ENCODE measurements around the gene RNU1-2. TPM values are rescaled to one million over a fixed set of nuclear protein-coding genes. Genes with fewer than 3 reads are reported as not detected.
"Not testable (repeated sequence)": the region's sequence is repeated elsewhere in the genome, so short reads cannot be mapped to it uniquely, and the experiment has no call there.

RNU1-2 gene
- total and polyA plus RNA-seq, 8 donors: under 0.01 to 9,966 (median under 0.01) TPM; not detected in 3

DNA sequence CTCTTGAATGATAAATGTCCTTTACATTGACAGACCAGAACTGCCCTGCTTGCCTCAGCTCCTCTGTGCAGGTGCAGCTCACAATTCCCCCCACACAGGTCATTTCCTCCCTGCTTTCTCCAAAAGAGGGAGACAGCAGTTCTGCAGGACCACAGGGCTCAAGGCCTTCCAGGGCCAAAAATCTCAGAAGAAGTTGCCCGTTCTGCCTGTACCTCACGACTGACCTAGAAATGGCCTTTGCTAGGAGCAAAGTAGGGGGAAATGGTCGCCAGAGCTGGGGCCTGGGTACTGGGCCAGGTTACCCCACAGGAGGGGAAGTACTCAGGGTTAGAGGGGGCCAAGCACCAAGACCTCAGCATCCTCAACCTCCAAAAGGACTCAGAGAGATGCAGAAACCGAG, 11.1 kb downstream of the RNU1-2 start:
- DNase-seq: no peak
- Histone ChIP-seq H3K27me3 (no peaks in the 10 kb centered on the region), H3K9me3 (peaks cover 0 to 15% (median 5%) of the 10 kb centered on the region in 4 donors), H3K27ac (no peak overlapping the region), H3K4me1 (peaks cover 0 to 22% (median 16%) of the 10 kb centered on the region in 4 donors), H3K36me3 (no peaks in the 10 kb centered on the region), H3K4me3 (no peak overlapping the region)
- TF ChIP-seq EP300 (IDR thresholded peaks at IDR 0.05): no peak
- no peak for TF ChIP-seq POLR2AphosphoS5 (IDR thresholded peaks at IDR 0.05)
- TF ChIP-seq, protein P1, sequence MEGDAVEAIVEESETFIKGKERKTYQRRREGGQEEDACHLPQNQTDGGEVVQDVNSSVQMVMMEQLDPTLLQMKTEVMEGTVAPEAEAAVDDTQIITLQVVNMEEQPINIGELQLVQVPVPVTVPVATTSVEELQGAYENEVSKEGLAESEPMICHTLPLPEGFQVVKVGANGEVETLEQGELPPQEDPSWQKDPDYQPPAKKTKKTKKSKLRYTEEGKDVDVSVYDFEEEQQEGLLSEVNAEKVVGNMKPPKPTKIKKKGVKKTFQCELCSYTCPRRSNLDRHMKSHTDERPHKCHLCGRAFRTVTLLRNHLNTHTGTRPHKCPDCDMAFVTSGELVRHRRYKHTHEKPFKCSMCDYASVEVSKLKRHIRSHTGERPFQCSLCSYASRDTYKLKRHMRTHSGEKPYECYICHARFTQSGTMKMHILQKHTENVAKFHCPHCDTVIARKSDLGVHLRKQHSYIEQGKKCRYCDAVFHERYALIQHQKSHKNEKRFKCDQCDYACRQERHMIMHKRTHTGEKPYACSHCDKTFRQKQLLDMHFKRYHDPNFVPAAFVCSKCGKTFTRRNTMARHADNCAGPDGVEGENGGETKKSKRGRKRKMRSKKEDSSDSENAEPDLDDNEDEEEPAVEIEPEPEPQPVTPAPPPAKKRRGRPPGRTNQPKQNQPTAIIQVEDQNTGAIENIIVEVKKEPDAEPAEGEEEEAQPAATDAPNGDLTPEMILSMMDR (IDR thresholded peaks at IDR 0.05): no peak
- TF ChIP-seq POLR2A (IDR thresholded peaks at IDR 0.05): no peak
- intact Hi-C loops (cut with DNase I; ENCODE audit: low total_unique reads): no loop called here
- 87 to 96% (median 92%) methylated on average over 4 of the region's 4 CpGs for WGBS, 5 donors

DNA sequence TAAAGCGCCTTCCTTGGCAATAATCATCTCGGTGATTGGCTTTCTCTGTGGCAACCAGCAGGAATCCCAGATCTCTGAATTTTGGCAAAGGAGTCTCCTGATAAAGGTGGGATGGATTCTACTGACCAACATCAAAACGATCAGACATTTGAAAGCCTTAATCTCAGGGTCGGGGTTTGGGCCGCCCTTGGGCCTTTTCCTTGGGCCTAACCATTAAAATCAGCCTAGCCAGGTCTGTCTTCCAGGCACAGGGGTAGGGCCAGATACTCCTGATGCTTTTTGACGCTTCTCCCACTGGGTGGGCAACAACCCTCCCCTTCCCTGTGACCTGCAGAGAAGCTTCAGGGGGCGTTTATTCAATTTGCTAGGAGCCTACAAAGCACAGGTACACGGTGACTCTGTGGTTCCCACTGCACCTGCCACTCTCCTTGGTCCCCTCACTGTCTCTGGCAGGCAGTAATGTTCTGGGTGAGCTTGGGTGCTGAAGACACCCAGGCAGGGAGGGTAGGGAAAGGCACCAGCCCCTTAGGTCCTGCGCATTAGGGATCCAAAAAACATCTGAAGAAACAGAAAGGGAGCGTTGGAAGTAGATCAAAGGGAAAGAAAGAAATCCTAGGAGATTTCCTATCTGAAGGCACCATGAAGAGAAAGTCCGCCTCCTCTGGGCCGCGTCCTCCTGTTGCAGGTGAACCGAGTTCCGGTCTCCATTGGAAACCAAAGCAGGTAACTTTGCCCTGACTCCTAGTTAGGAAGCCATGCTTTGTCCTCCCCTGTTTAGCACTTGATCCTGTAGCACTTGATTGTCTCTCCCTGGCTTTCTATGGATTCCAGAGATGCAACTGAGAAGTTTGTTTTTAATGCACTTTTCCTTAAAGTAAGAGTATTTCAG, 12.3 kb downstream of the RNU1-2 start:
- TF ChIP-seq EP300 (IDR thresholded peaks at IDR 0.05) (no peak), POLR2AphosphoS5 (IDR thresholded peaks at IDR 0.05) (no peak), POLR2A (IDR thresholded peaks at IDR 0.05) (no peak)
- TF ChIP-seq, protein P1 (IDR thresholded peaks at IDR 0.05): no peak
- H3K9me3 ChIP-seq: peaks cover 0 to 15% (median 5%) of the 10 kb centered on the region in 4 donors
- 82 to 90% (median 86%) methylated on average over 15 of the region's 15 CpGs for WGBS, 5 donors
- no peak overlapping the region for H3K4me3 ChIP-seq
- H3K4me1 ChIP-seq: peaks cover 4 to 30% (median 14%) of the 10 kb centered on the region in 4 donors
- intact Hi-C loops (cut with DNase I; ENCODE audit: low total_unique reads): no loop called here
- H3K36me3 ChIP-seq: no peaks in the 10 kb centered on the region
- no peaks in the 10 kb centered on the region for H3K27me3 ChIP-seq
- peak overlapping the region in 1 of 5 donors; percentile 1 for H3K27ac ChIP-seq
- no peak for DNase-seq

DNA sequence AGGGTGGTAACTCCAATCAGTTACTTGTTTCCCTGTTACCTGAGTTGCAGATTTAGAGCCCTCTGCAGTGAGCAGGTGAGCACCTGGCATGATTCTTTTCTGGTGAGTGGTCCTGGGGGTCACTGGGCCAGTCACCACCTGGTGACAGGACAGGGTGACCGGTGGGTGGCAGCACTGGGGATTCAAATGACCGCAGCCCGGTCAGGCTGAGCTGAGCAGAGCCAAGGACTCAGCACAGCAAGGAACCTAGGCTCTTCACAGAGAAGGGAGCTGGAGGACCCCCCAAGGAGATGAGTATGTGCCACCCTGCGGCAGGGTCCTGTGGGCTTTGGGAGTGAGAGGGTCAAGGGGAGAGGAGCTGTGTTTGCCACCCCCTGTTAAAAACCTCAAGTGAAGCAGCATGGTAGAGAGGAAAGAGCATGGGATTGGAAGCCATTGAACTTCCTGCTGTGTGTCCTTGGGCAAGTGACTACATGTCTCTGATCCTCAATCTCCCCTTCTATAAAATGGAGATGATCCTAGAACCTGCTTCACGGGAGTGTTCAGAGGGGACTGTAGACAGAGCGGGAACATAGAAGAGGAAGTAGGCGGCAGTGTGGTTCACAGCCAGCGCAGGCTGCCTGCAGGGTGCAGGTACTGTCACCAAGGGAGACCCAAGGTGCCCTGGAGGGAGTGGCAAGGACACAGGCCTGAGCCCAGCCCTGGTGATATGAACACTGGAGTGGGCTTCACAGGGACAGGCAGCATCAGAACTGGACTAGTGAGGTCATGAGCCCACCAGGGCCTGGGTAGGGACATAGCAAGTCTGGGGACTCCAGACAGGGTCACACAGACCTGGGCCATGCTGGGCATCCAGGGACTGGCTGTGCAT, 16.3 kb downstream of the RNU1-2 start:
- H3K4me3 ChIP-seq; H3K36me3 ChIP-seq; H3K9me3 ChIP-seq; intact Hi-C loops (cut with DNase I; ENCODE audit: low total_unique reads); H3K27me3 ChIP-seq; H3K27ac ChIP-seq; DNase-seq: not testable (repeated sequence)
- H3K4me1 ChIP-seq: peaks cover 18 to 35% (median 27%) of the 10 kb centered on the region in 4 donors
- 73 to 81% (median 77%) methylated on average over 8 of the region's 8 CpGs for WGBS, 5 donors

DNA sequence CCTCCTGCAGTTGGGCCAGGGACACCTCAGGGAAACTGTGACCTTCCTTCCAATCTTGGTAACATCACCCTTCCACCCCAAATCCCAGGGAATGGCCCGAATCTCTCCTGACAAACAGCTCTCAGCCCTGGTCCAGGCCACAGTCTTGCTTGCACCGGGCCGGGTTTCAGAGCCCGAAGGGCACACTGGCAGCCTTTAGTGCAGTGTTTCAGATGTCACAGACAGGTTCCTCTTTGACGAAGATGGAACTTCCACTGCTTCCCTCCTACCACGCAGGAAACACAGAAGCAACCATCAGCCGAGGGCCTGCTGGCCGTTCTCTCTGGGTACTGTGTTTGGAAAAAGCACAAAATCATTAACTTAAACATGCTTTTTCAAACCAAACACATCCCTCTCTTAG, 17.0 kb downstream of the RNU1-2 start:
- peak overlapping the region in 1 of 5 donors; percentile 94 for H3K27ac ChIP-seq
- H3K9me3 ChIP-seq; H3K36me3 ChIP-seq; DNase-seq; H3K27me3 ChIP-seq; intact Hi-C loops (cut with DNase I; ENCODE audit: low total_unique reads): not testable (repeated sequence)
- 77 to 85% (median 80%) methylated on average over 8 of the region's 8 CpGs for WGBS, 5 donors
- H3K4me3 ChIP-seq: peak overlapping the region in 1 of 4 donors; percentile 67
- peaks cover 18 to 35% (median 27%) of the 10 kb centered on the region in 4 donors for H3K4me1 ChIP-seq

DNA sequence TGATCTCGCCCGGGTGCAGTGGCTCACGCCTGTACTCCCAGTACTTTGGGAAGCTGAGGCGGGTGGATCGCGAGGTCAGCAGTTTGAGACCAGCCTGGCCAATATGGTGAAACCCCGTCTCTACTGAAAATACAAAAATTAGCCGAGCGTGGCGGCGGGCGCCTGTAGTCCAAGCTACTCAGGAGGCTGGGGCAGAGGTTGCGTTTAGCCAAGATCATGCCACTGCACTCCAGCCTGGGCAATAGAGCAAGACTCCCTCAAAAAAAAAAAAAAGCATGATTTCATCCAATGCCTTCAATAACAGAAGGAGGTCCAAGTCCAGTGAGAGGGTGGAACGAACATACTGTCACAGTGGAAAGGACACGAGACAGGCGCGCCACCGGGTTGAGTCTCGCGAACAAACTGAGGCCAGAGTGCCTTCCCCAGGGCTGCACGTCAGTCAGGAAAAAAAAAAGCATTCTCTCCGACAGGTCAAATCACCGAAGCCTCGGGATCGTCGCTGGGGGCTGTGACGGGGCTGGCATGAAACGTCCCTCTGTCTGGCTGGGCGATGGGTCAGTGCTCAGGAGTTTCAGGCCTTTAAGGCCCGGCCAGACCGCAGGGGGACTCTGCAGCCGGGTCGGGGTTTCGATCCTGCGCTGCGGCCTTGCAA, 17.5 kb downstream of the RNU1-2 start:
- Histone ChIP-seq H3K27ac (peak overlapping the region; percentile 68 to 94 (median 76)), H3K27me3 (no peaks in the 10 kb centered on the region), H3K4me3 (peak overlapping the region; percentile 67 to 100 (median 88)), H3K36me3 (no peaks in the 10 kb centered on the region), H3K9me3 (no peaks in the 10 kb centered on the region), H3K4me1 (peaks cover 18 to 35% (median 27%) of the 10 kb centered on the region in 4 donors)
- 45 to 54% (median 49%) methylated on average over 32 to 36 of the region's 36 CpGs for WGBS, 5 donors
- intact Hi-C loops (cut with DNase I; ENCODE audit: low total_unique reads): no loop called here
- TF ChIP-seq POLR2AphosphoS5 (IDR thresholded peaks at IDR 0.05): no peak
- no peak for TF ChIP-seq EP300 (IDR thresholded peaks at IDR 0.05)
- TF ChIP-seq, protein P1 (IDR thresholded peaks at IDR 0.05): no peak
- TF ChIP-seq POLR2A (IDR thresholded peaks at IDR 0.05): no peak
- DNase-seq: no peak
